ENCODE measurements around the gene PON1.

Gene PON1

DNA sequence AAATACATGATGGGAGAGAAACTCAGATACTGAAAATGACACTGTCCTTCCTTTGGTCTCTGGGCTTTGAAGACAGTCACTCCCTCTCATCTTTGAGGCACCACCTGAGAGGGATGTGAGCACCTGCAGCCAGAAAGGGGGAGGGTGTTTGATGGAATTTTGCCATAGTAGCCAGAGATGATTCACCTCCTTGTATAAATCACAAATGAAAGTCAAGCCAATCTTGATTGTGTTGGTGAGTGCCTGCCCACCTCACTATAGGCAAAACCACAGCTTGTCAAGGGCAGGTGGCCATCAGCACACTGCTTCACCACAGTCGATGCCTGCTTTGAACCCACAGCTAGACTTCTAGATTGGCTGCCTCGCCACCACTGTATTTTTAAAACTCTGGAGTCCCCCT, 48.2 kb downstream of the PON1 start:
- no peak for DNase-seq
- Histone ChIP-seq H3K18ac (ENCODE audit: low read length) (no peak overlapping the region), H4K91ac (ENCODE audit: low read depth, low read length) (no peak overlapping the region), H3K9ac (ENCODE audit: low read length) (no peak overlapping the region), H3K4ac (ENCODE audit: low read depth, low read length) (no peak overlapping the region), H3K79me2 (ENCODE audit: control insufficient read depth, insufficient read depth, low read length, poor library complexity) (no peaks in the 10 kb centered on the region), H3K79me1 (ENCODE audit: low read length) (no peaks in the 10 kb centered on the region), H2BK12ac (ENCODE audit: low read length) (no peak overlapping the region), H3K27me3 (ENCODE audit: insufficient read depth, low read length) (no peaks in the 10 kb centered on the region), H2BK120ac (ENCODE audit: insufficient read depth, low read length, poor library complexity) (no peak overlapping the region), H3K23ac (ENCODE audit: low read length) (no peak overlapping the region), H3K9me3 (ENCODE audit: insufficient read depth, low read depth, low read length) (no peaks in the 10 kb centered on the region), H3K4me2 (ENCODE audit: low read length) (no peak overlapping the region), H3K14ac (ENCODE audit: low read length) (no peak overlapping the region), H3K4me1 (ENCODE audit: control insufficient read depth in 1 of 2, insufficient read depth in 2 of 2, low read length in 2 of 2) (no peaks in the 10 kb centered on the region), H2AK5ac (ENCODE audit: low read length) (no peak overlapping the region), H3K4me3 (ENCODE audit: low read depth, low read length) (no peak overlapping the region), H2AFZ (ENCODE audit: insufficient read depth, low read length, poor library complexity) (no peak overlapping the region), H4K8ac (ENCODE audit: low read depth, low read length) (no peak overlapping the region), H3K36me3 (ENCODE audit: control insufficient read depth in 1 of 2, insufficient read depth in 2 of 2, low read length in 2 of 2) (no peaks in the 10 kb centered on the region), H2BK5ac (ENCODE audit: low read depth, low read length, poor library complexity) (no peak overlapping the region), H3K27ac (ENCODE audit: low read depth, low read length) (no peak overlapping the region), H4K12ac (ENCODE audit: low read depth, low read length) (no peak overlapping the region)
- WGBS (ENCODE audit: extremely low coverage, insufficient coverage, insufficient read length), result no CpG with 5 or more reads among the region's 2 CpGs

- no peak overlapping the region for H4K12ac ChIP-seq (ENCODE audit: low read depth, low read length)
Measured at GRCh38 chr7:95269640-95270039, 54.7 kb downstream of the PON1 start.

GRCh38 chr7:95267754-95268153, 56.6 kb downstream of the PON1 start:
- no peak overlapping the region for H3K27ac ChIP-seq (ENCODE audit: low read depth, low read length)
- no peak overlapping the region for H3K14ac ChIP-seq (ENCODE audit: low read length)
- H2BK5ac ChIP-seq (ENCODE audit: low read depth, low read length, poor library complexity), result no peak overlapping the region
- H4K8ac ChIP-seq (ENCODE audit: low read depth, low read length), result no peak overlapping the region
- no peaks in the 10 kb centered on the region for H3K9me3 ChIP-seq (ENCODE audit: insufficient read depth, low read depth, low read length)
- H2BK12ac ChIP-seq (ENCODE audit: low read length), result no peak overlapping the region
- H3K4me3 ChIP-seq (ENCODE audit: low read depth, low read length), result no peak overlapping the region
- H2BK120ac ChIP-seq (ENCODE audit: insufficient read depth, low read length, poor library complexity), result no peak overlapping the region
- H3K18ac ChIP-seq (ENCODE audit: low read length), result no peak overlapping the region
- peaks cover 0 to 3% of the 10 kb centered on the region in 2 experiments for H3K4me1 ChIP-seq (ENCODE audit: control insufficient read depth in 1 of 2, insufficient read depth in 2 of 2, low read length in 2 of 2)
- no peak for DNase-seq
- no peak overlapping the region for H4K12ac ChIP-seq (ENCODE audit: low read depth, low read length)
- no peak overlapping the region for H3K9ac ChIP-seq (ENCODE audit: low read length)
- H3K4ac ChIP-seq (ENCODE audit: low read depth, low read length), result no peak overlapping the region
- no peaks in the 10 kb centered on the region for H3K79me2 ChIP-seq (ENCODE audit: control insufficient read depth, insufficient read depth, low read length, poor library complexity)
- no peak overlapping the region for H3K4me2 ChIP-seq (ENCODE audit: low read length)
- no peak overlapping the region for H2AFZ ChIP-seq (ENCODE audit: insufficient read depth, low read length, poor library complexity)
- H3K27me3 ChIP-seq (ENCODE audit: insufficient read depth, low read length), result no peaks in the 10 kb centered on the region
- no peaks in the 10 kb centered on the region for H3K36me3 ChIP-seq (ENCODE audit: control insufficient read depth in 1 of 2, insufficient read depth in 2 of 2, low read length in 2 of 2)
- H4K91ac ChIP-seq (ENCODE audit: low read depth, low read length), result no peak overlapping the region
- no peak overlapping the region for H3K23ac ChIP-seq (ENCODE audit: low read length)
- no peak overlapping the region for H2AK5ac ChIP-seq (ENCODE audit: low read length)
- WGBS (ENCODE audit: extremely low coverage, insufficient coverage, insufficient read length), result no CpG with 5 or more reads among the region's 2 CpGs
- H3K79me1 ChIP-seq (ENCODE audit: low read length), result no peaks in the 10 kb centered on the region

More at GRCh38 chr7:95269640-95270039, 54.7 kb downstream of the PON1 start:
- no peak overlapping the region for H3K9ac ChIP-seq (ENCODE audit: low read length)
- no peak overlapping the region for H2BK120ac ChIP-seq (ENCODE audit: insufficient read depth, low read length, poor library complexity)
- H3K9me3 ChIP-seq (ENCODE audit: insufficient read depth, low read depth, low read length), result no peaks in the 10 kb centered on the region
- H3K4ac ChIP-seq (ENCODE audit: low read depth, low read length), result no peak overlapping the region
- no peak overlapping the region for H2AFZ ChIP-seq (ENCODE audit: insufficient read depth, low read length, poor library complexity)
- H3K4me1 ChIP-seq (ENCODE audit: control insufficient read depth in 1 of 2, insufficient read depth in 2 of 2, low read length in 2 of 2), result no peaks in the 10 kb centered on the region
- H3K4me3 ChIP-seq (ENCODE audit: low read depth, low read length), result no peak overlapping the region
- no peaks in the 10 kb centered on the region for H3K36me3 ChIP-seq (ENCODE audit: control insufficient read depth in 1 of 2, insufficient read depth in 2 of 2, low read length in 2 of 2)
- DNase-seq, result no peak
- no peak overlapping the region for H3K4me2 ChIP-seq (ENCODE audit: low read length)
- no CpG with 5 or more reads among the region's 5 CpGs for WGBS (ENCODE audit: extremely low coverage, insufficient coverage, insufficient read length)
- no peaks in the 10 kb centered on the region for H3K79me2 ChIP-seq (ENCODE audit: control insufficient read depth, insufficient read depth, low read length, poor library complexity)
- no peak overlapping the region for H4K8ac ChIP-seq (ENCODE audit: low read depth, low read length)
- H3K27ac ChIP-seq (ENCODE audit: low read depth, low read length), result no peak overlapping the region
- H3K18ac ChIP-seq (ENCODE audit: low read length), result no peak overlapping the region
- H2BK12ac ChIP-seq (ENCODE audit: low read length), result no peak overlapping the region
- no peak overlapping the region for H4K91ac ChIP-seq (ENCODE audit: low read depth, low read length)
- H2AK5ac ChIP-seq (ENCODE audit: low read length), result no peak overlapping the region
- H3K14ac ChIP-seq (ENCODE audit: low read length), result no peak overlapping the region
- no peaks in the 10 kb centered on the region for H3K79me1 ChIP-seq (ENCODE audit: low read length)
- no peaks in the 10 kb centered on the region for H3K27me3 ChIP-seq (ENCODE audit: insufficient read depth, low read length)
- H2BK5ac ChIP-seq (ENCODE audit: low read depth, low read length, poor library complexity), result no peak overlapping the region
- H3K23ac ChIP-seq (ENCODE audit: low read length), result no peak overlapping the region

DNA sequence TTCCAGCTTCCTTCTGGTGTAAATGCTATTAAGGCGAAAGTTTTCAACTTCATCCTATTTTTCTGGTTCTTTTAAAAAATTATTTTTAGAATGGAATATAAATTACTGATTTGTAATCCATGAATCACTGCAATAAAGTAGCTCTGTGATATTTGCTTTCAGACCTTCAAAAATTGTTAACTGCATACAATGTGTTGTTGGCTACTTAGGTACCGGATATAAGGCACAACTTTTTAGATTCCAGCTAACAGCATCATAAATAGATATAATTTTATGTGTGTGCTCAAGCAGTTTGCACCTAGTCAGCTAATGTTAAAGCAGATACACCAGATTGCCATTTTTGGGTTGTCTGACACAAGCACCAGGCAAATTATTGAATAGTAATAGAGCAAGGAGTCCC, 58.7 kb downstream of the PON1 start:
- H3K36me3 ChIP-seq (ENCODE audit: control insufficient read depth in 1 of 2, insufficient read depth in 2 of 2, low read length in 2 of 2), result no peaks in the 10 kb centered on the region
- H3K4me2 ChIP-seq (ENCODE audit: low read length), result no peak overlapping the region
- H3K4me3 ChIP-seq (ENCODE audit: low read depth, low read length), result no peak overlapping the region
- H3K9me3 ChIP-seq (ENCODE audit: insufficient read depth, low read depth, low read length), result no peaks in the 10 kb centered on the region
- H2BK5ac ChIP-seq (ENCODE audit: low read depth, low read length, poor library complexity), result no peak overlapping the region
- no peak for DNase-seq
- H3K4ac ChIP-seq (ENCODE audit: low read depth, low read length), result no peak overlapping the region
- H3K14ac ChIP-seq (ENCODE audit: low read length), result no peak overlapping the region
- no peak overlapping the region for H3K9ac ChIP-seq (ENCODE audit: low read length)
- H2AFZ ChIP-seq (ENCODE audit: insufficient read depth, low read length, poor library complexity), result no peak overlapping the region
- H3K18ac ChIP-seq (ENCODE audit: low read length), result no peak overlapping the region
- H2BK120ac ChIP-seq (ENCODE audit: insufficient read depth, low read length, poor library complexity), result no peak overlapping the region
- no peaks in the 10 kb centered on the region for H3K79me2 ChIP-seq (ENCODE audit: control insufficient read depth, insufficient read depth, low read length, poor library complexity)
- no peak overlapping the region for H3K23ac ChIP-seq (ENCODE audit: low read length)
- no peak overlapping the region for H4K91ac ChIP-seq (ENCODE audit: low read depth, low read length)
- no peak overlapping the region for H4K8ac ChIP-seq (ENCODE audit: low read depth, low read length)
- no peak overlapping the region for H4K12ac ChIP-seq (ENCODE audit: low read depth, low read length)
- no peak overlapping the region for H2BK12ac ChIP-seq (ENCODE audit: low read length)
- H3K79me1 ChIP-seq (ENCODE audit: low read length), result no peaks in the 10 kb centered on the region
- H3K4me1 ChIP-seq (ENCODE audit: control insufficient read depth in 1 of 2, insufficient read depth in 2 of 2, low read length in 2 of 2), result peaks cover 0 to 3% of the 10 kb centered on the region in 2 experiments
- no peak overlapping the region for H2AK5ac ChIP-seq (ENCODE audit: low read length)
- no CpG with 5 or more reads among the region's 2 CpGs for WGBS (ENCODE audit: extremely low coverage, insufficient coverage, insufficient read length)
- no peak overlapping the region for H3K27ac ChIP-seq (ENCODE audit: low read depth, low read length)
- no peaks in the 10 kb centered on the region for H3K27me3 ChIP-seq (ENCODE audit: insufficient read depth, low read length)
